ENCODE measurements around the gene BTBD7. TPM values are rescaled to one million over a fixed set of nuclear protein-coding genes. Genes with fewer than 3 reads are reported as not detected.

Gene BTBD7
- total RNA-seq, 1 donor from 2014 or later: 65.5 TPM

GRCh38 chr14:93333631-93334103, 831 bp upstream of the BTBD7 start:
- no peak for DNase-seq (ENCODE audit: low spot score, unreplicated experiment)
- H3K4me3 Mint-ChIP-seq (ENCODE audit: low read depth): peak overlapping the region; percentile 91

GRCh38 chr14:93332397-93332852, 411 bp downstream of the BTBD7 start:
- peak; percentile 5 for TF ChIP-seq CTCF (IDR thresholded peaks at IDR 0.05; ENCODE audit: unreplicated experiment)
- no peaks in the 10 kb centered on the region for H3K27me3 Mint-ChIP-seq
- peaks cover 35% of the 10 kb centered on the region for H3K4me1 Mint-ChIP-seq (ENCODE audit: low read depth)
- no peaks in the 10 kb centered on the region for H3K36me3 Mint-ChIP-seq (ENCODE audit: insufficient read depth)
- DNase-seq (ENCODE audit: low spot score, unreplicated experiment): peak; percentile 68
- no peaks in the 10 kb centered on the region for H3K9me3 Mint-ChIP-seq (ENCODE audit: low read depth)
- peak overlapping the region; percentile 92 for H3K4me3 Mint-ChIP-seq (ENCODE audit: low read depth)
- peak overlapping the region; percentile 98 for H3K27ac Mint-ChIP-seq

More at GRCh38 chr14:93333631-93334103, 831 bp upstream of the BTBD7 start:
- no peaks in the 10 kb centered on the region for H3K27me3 Mint-ChIP-seq
- no peak for TF ChIP-seq CTCF (IDR thresholded peaks at IDR 0.05; ENCODE audit: unreplicated experiment)
- no peaks in the 10 kb centered on the region for H3K9me3 Mint-ChIP-seq (ENCODE audit: low read depth)
- peak overlapping the region; percentile 96 for H3K27ac Mint-ChIP-seq
- H3K4me1 Mint-ChIP-seq (ENCODE audit: low read depth): peaks cover 35% of the 10 kb centered on the region
- no peaks in the 10 kb centered on the region for H3K36me3 Mint-ChIP-seq (ENCODE audit: insufficient read depth)

- peak; percentile 29 for TF ChIP-seq CTCF (IDR thresholded peaks at IDR 0.05; ENCODE audit: unreplicated experiment)
- no peaks in the 10 kb centered on the region for H3K36me3 Mint-ChIP-seq (ENCODE audit: insufficient read depth)
- no peaks in the 10 kb centered on the region for H3K27me3 Mint-ChIP-seq
- H3K4me1 Mint-ChIP-seq (ENCODE audit: low read depth): peaks cover 35% of the 10 kb centered on the region
- DNase-seq (ENCODE audit: low spot score, unreplicated experiment): no peak
- peak overlapping the region; percentile 92 for H3K4me3 Mint-ChIP-seq (ENCODE audit: low read depth)
- H3K27ac Mint-ChIP-seq: peak overlapping the region; percentile 98
- H3K9me3 Mint-ChIP-seq (ENCODE audit: low read depth): no peaks in the 10 kb centered on the region
Observed at GRCh38 chr14:93331728-93332396, 974 bp downstream of the BTBD7 start.

GRCh38 chr14:93331002-93331727, 1.7 kb downstream of the BTBD7 start:
- no peaks in the 10 kb centered on the region for H3K9me3 Mint-ChIP-seq (ENCODE audit: low read depth)
- no peak for DNase-seq (ENCODE audit: low spot score, unreplicated experiment)
- no peaks in the 10 kb centered on the region for H3K27me3 Mint-ChIP-seq

More at GRCh38 chr14:93331002-93331727, 1.7 kb downstream of the BTBD7 start:
- Mint-ChIP-seq H3K4me3 (ENCODE audit: low read depth) (peak overlapping the region; percentile 92), H3K27ac (peak overlapping the region; percentile 98), H3K36me3 (ENCODE audit: insufficient read depth) (no peaks in the 10 kb centered on the region), H3K4me1 (ENCODE audit: low read depth) (peaks cover 35% of the 10 kb centered on the region)
- no peak for TF ChIP-seq CTCF (IDR thresholded peaks at IDR 0.05; ENCODE audit: unreplicated experiment)
